Measurements from ENCODE around the gene IFT20. TPM values are rescaled to one million over a fixed set of nuclear protein-coding genes. Genes with fewer than 3 reads are reported as not detected.

The IFT20 gene
- total and polyA plus RNA-seq, 2 of the 13 experiments (the other 11 are each of a cell fraction or from before 2014, with no cell fraction given): 28.0 to 37.8 TPM

DNA sequence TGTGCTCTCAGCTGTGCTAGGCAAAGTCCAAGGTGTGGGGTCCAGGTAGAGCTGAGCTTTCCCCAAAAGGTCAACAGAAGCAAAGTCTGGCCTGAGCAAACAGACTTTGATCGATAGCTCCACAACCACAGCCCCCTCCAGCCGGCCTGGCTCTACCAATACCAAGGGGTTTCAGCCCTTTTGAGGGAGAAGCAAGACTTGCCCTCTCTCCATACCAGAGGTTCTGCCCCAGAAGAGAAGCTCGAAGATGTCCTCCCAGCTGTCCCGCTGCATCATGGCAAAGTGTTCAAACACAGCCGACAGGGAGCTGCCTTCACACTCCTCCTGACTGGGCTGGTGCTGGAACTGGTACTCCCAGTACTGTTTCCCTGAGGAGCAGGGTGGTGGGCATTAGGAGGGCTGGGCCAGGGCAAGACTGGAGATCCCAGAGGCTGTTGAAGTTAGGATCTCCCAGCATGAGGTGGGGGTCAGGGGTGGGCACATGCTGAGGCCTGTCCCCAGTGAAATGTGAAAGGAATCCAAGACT, 33.1 kb upstream of the IFT20 start (continued):
- TF ChIP-seq TGIF2 (CRISPR knock-in tag; IDR thresholded peaks at IDR 0.05) (peak; percentile 48; the same call in 1 of the 2 replicates), ZNF776 (CRISPR knock-in tag; IDR thresholded peaks at IDR 0.05) (no peak), ZNF569 (CRISPR knock-in tag; IDR thresholded peaks at IDR 0.05; ENCODE audit: borderline replicate concordance) (no peak), SCMH1 (CRISPR knock-in tag; IDR thresholded peaks at IDR 0.05; ENCODE audit: borderline replicate concordance) (no peak), MYNN (CRISPR knock-in tag; IDR thresholded peaks at IDR 0.05; ENCODE audit: low read depth) (no peak), GFI1 (CRISPR knock-in tag; IDR thresholded peaks at IDR 0.05; ENCODE audit: borderline replicate concordance) (peak; percentile 90), ZNF138 (CRISPR knock-in tag; IDR thresholded peaks at IDR 0.05; ENCODE audit: low read depth) (no peak), ZNF383 (CRISPR knock-in tag; IDR thresholded peaks at IDR 0.05; ENCODE audit: borderline replicate concordance) (no peak), ZKSCAN1 (IDR thresholded peaks at IDR 0.05; ENCODE audit: low read length) (no peak), SP1 (IDR thresholded peaks at IDR 0.05) (no peak), SP1 (CRISPR knock-in tag; IDR thresholded peaks at IDR 0.05) (0 out of 2 replicates have a peak, but pooled peaks have one; percentile 35), ZFP36L2 (CRISPR knock-in tag; IDR thresholded peaks at IDR 0.05) (no peak), PRPF4 (IDR thresholded peaks at IDR 0.05; ENCODE audit: low read depth, low read length, poor library complexity, severe bottlenecking) (no peak), ADNP (CRISPR knock-in tag; IDR thresholded peaks at IDR 0.05) (no peak)
- TF ChIP-seq, protein P1, sequence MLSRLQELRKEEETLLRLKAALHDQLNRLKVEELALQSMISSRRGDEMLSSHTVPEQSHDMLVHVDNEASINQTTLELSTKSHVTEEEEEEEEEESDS (CRISPR knock-in tag; IDR thresholded peaks at IDR 0.05; ENCODE audit: borderline replicate concordance): no peak
- TF ChIP-seq, protein P2, sequence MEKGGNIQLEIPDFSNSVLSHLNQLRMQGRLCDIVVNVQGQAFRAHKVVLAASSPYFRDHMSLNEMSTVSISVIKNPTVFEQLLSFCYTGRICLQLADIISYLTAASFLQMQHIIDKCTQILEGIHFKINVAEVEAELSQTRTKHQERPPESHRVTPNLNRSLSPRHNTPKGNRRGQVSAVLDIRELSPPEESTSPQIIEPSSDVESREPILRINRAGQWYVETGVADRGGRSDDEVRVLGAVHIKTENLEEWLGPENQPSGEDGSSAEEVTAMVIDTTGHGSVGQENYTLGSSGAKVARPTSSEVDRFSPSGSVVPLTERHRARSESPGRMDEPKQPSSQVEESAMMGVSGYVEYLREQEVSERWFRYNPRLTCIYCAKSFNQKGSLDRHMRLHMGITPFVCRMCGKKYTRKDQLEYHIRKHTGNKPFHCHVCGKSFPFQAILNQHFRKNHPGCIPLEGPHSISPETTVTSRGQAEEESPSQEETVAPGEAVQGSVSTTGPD (CRISPR knock-in tag; IDR thresholded peaks at IDR 0.05): peak; percentile 96
- TF ChIP-seq, protein P3, sequence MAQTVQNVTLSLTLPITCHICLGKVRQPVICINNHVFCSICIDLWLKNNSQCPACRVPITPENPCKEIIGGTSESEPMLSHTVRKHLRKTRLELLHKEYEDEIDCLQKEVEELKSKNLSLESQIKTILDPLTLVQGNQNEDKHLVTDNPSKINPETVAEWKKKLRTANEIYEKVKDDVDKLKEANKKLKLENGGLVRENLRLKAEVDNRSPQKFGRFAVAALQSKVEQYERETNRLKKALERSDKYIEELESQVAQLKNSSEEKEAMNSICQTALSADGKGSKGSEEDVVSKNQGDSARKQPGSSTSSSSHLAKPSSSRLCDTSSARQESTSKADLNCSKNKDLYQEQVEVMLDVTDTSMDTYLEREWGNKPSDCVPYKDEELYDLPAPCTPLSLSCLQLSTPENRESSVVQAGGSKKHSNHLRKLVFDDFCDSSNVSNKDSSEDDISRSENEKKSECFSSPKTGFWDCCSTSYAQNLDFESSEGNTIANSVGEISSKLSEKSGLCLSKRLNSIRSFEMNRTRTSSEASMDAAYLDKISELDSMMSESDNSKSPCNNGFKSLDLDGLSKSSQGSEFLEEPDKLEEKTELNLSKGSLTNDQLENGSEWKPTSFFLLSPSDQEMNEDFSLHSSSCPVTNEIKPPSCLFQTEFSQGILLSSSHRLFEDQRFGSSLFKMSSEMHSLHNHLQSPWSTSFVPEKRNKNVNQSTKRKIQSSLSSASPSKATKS (CRISPR knock-in tag; IDR thresholded peaks at IDR 0.05): 0 out of 2 replicates have a peak, but pooled peaks have one; percentile 60
- TF ChIP-seq, protein P4, sequence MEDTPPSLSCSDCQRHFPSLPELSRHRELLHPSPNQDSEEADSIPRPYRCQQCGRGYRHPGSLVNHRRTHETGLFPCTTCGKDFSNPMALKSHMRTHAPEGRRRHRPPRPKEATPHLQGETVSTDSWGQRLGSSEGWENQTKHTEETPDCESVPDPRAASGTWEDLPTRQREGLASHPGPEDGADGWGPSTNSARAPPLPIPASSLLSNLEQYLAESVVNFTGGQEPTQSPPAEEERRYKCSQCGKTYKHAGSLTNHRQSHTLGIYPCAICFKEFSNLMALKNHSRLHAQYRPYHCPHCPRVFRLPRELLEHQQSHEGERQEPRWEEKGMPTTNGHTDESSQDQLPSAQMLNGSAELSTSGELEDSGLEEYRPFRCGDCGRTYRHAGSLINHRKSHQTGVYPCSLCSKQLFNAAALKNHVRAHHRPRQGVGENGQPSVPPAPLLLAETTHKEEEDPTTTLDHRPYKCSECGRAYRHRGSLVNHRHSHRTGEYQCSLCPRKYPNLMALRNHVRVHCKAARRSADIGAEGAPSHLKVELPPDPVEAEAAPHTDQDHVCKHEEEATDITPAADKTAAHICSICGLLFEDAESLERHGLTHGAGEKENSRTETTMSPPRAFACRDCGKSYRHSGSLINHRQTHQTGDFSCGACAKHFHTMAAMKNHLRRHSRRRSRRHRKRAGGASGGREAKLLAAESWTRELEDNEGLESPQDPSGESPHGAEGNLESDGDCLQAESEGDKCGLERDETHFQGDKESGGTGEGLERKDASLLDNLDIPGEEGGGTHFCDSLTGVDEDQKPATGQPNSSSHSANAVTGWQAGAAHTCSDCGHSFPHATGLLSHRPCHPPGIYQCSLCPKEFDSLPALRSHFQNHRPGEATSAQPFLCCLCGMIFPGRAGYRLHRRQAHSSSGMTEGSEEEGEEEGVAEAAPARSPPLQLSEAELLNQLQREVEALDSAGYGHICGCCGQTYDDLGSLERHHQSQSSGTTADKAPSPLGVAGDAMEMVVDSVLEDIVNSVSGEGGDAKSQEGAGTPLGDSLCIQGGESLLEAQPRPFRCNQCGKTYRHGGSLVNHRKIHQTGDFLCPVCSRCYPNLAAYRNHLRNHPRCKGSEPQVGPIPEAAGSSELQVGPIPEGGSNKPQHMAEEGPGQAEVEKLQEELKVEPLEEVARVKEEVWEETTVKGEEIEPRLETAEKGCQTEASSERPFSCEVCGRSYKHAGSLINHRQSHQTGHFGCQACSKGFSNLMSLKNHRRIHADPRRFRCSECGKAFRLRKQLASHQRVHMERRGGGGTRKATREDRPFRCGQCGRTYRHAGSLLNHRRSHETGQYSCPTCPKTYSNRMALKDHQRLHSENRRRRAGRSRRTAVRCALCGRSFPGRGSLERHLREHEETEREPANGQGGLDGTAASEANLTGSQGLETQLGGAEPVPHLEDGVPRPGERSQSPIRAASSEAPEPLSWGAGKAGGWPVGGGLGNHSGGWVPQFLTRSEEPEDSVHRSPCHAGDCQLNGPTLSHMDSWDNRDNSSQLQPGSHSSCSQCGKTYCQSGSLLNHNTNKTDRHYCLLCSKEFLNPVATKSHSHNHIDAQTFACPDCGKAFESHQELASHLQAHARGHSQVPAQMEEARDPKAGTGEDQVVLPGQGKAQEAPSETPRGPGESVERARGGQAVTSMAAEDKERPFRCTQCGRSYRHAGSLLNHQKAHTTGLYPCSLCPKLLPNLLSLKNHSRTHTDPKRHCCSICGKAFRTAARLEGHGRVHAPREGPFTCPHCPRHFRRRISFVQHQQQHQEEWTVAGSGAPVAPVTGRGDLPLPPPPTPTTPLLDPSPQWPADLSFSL (CRISPR knock-in tag; IDR thresholded peaks at IDR 0.05): no peak
- TF ChIP-seq, protein P5, sequence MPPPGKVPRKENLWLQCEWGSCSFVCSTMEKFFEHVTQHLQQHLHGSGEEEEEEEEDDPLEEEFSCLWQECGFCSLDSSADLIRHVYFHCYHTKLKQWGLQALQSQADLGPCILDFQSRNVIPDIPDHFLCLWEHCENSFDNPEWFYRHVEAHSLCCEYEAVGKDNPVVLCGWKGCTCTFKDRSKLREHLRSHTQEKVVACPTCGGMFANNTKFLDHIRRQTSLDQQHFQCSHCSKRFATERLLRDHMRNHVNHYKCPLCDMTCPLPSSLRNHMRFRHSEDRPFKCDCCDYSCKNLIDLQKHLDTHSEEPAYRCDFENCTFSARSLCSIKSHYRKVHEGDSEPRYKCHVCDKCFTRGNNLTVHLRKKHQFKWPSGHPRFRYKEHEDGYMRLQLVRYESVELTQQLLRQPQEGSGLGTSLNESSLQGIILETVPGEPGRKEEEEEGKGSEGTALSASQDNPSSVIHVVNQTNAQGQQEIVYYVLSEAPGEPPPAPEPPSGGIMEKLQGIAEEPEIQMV (CRISPR knock-in tag; IDR thresholded peaks at IDR 0.05; ENCODE audit: low read depth): 0 out of 2 replicates have a peak, but pooled peaks have one; percentile 18

Measured in HepG2 (cell line).